Neural cell (in vitro differentiated cells): ENCODE results near the gene PCDHGA7.

Experiments used
- EZH2 ChIP-seq: fragments of 200-600, 300-800 bp; shearing (Covaris generic), sonication (generic); IDR thresholded peaks from 2 replicates; pipeline ENCODE4 v1.6.1; 2014; ENCODE audit warnings: antibody characterized with exemption, low read length, borderline replicate concordance, mild to moderate bottlenecking; ENCODE audit not compliant: insufficient read depth, poor library complexity, severe bottlenecking
- POLR2AphosphoS5 ChIP-seq: IDR thresholded peaks from 2 replicates; pipeline ENCODE4 v1.6.1; 2012
- SMC3 ChIP-seq: fragments of 450-650 bp; conservative IDR thresholded peaks from 2 replicates; pipeline ENCODE4 v1.6.1; 2014; ENCODE audit warnings: antibody characterized with exemption, mild to moderate bottlenecking, moderate library complexity; ENCODE audit not compliant: poor library complexity
- TF ChIP-seq, protein P1 (sequence below): fragments of 450-650 bp; IDR thresholded peaks from 2 replicates; pipeline ENCODE4 v1.5.1; 2014; ENCODE audit warnings: antibody characterized with exemption, mild to moderate bottlenecking, moderate library complexity; ENCODE audit not compliant: poor library complexity, severe bottlenecking
- TF ChIP-seq, protein P2 (sequence below): IDR thresholded peaks from 2 replicates; pipeline ENCODE4 v1.6.1; 2012; ENCODE audit warnings: borderline replicate concordance

DNA sequence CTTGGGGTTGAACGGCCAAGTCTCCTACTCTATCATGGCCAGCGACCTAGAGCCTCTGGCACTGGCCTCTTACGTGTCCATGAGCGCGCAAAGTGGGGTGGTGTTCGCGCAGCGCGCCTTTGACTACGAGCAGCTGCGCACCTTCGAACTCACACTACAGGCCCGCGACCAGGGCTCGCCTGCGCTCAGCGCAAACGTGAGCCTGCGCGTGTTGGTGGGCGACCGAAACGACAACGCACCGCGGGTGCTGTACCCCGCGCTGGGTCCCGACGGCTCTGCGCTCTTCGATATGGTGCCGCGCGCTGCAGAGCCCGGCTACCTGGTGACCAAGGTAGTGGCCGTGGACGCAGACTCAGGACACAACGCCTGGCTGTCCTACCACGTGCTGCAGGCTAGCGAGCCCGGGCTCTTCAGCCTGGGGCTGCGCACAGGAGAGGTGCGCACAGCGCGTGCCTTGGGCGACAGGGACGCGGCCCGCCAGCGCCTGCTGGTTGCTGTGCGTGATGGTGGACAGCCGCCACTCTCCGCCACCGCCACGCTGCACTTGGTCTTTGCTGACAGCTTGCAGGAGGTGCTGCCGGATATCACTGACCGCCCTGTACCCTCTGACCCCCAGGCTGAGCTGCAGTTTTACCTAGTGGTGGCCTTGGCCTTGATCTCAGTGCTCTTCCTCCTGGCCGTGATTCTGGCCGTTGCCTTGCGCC lies 17.2 kb downstream of the PCDHGA7 start:
- TF ChIP-seq, protein P1, sequence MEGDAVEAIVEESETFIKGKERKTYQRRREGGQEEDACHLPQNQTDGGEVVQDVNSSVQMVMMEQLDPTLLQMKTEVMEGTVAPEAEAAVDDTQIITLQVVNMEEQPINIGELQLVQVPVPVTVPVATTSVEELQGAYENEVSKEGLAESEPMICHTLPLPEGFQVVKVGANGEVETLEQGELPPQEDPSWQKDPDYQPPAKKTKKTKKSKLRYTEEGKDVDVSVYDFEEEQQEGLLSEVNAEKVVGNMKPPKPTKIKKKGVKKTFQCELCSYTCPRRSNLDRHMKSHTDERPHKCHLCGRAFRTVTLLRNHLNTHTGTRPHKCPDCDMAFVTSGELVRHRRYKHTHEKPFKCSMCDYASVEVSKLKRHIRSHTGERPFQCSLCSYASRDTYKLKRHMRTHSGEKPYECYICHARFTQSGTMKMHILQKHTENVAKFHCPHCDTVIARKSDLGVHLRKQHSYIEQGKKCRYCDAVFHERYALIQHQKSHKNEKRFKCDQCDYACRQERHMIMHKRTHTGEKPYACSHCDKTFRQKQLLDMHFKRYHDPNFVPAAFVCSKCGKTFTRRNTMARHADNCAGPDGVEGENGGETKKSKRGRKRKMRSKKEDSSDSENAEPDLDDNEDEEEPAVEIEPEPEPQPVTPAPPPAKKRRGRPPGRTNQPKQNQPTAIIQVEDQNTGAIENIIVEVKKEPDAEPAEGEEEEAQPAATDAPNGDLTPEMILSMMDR: no peak
- no peak for TF ChIP-seq POLR2AphosphoS5
- no peak for TF ChIP-seq EZH2
- TF ChIP-seq, protein P2, sequence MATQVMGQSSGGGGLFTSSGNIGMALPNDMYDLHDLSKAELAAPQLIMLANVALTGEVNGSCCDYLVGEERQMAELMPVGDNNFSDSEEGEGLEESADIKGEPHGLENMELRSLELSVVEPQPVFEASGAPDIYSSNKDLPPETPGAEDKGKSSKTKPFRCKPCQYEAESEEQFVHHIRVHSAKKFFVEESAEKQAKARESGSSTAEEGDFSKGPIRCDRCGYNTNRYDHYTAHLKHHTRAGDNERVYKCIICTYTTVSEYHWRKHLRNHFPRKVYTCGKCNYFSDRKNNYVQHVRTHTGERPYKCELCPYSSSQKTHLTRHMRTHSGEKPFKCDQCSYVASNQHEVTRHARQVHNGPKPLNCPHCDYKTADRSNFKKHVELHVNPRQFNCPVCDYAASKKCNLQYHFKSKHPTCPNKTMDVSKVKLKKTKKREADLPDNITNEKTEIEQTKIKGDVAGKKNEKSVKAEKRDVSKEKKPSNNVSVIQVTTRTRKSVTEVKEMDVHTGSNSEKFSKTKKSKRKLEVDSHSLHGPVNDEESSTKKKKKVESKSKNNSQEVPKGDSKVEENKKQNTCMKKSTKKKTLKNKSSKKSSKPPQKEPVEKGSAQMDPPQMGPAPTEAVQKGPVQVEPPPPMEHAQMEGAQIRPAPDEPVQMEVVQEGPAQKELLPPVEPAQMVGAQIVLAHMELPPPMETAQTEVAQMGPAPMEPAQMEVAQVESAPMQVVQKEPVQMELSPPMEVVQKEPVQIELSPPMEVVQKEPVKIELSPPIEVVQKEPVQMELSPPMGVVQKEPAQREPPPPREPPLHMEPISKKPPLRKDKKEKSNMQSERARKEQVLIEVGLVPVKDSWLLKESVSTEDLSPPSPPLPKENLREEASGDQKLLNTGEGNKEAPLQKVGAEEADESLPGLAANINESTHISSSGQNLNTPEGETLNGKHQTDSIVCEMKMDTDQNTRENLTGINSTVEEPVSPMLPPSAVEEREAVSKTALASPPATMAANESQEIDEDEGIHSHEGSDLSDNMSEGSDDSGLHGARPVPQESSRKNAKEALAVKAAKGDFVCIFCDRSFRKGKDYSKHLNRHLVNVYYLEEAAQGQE: no peak
- no peak for TF ChIP-seq SMC3
